GM06990 (cell line): ENCODE data around the gene ITPRIP.

ENCODE experiments used
- DNase-seq: peaks from one replicate; pipeline ENCODE4 v3.0.0-alpha.2; 2011; ENCODE audit not compliant: insufficient read length; ENCODE audit errors: extremely low read depth
- H3K27me3 ChIP-seq: replicated peaks from 2 replicates; pipeline ENCODE4 v1.6.0; 2011; ENCODE audit warnings: low read length; ENCODE audit not compliant: control insufficient read depth, insufficient read depth
- H3K36me3 ChIP-seq: 2 replicates; pipeline ENCODE4 v1.5.1; 2011; ENCODE audit warnings: low read length; ENCODE audit not compliant: control insufficient read depth, insufficient read depth
- H3K4me3 ChIP-seq: replicated peaks from 2 replicates; pipeline ENCODE4 v1.5.1; 2011; ENCODE audit warnings: low read depth, mild to moderate bottlenecking, control low read depth, low read length
- TF ChIP-seq, protein P1 (sequence below): IDR thresholded peaks from 2 replicates; pipeline ENCODE4 v1.5.1; 2011; ENCODE audit warnings: low read length, control low read depth, mild to moderate bottlenecking, inconsistent platforms; ENCODE audit not compliant: insufficient read depth, poor library complexity, severe bottlenecking

The ITPRIP gene

GRCh38 chr10:104318326-104318725 lies 19.9 kb downstream of the ITPRIP start:
- Histone ChIP-seq H3K36me3 (peaks cover 21% of the 10 kb centered on the region), H3K27me3 (no peaks in the 10 kb centered on the region), H3K4me3 (no peak overlapping the region)
- TF ChIP-seq, protein P1, sequence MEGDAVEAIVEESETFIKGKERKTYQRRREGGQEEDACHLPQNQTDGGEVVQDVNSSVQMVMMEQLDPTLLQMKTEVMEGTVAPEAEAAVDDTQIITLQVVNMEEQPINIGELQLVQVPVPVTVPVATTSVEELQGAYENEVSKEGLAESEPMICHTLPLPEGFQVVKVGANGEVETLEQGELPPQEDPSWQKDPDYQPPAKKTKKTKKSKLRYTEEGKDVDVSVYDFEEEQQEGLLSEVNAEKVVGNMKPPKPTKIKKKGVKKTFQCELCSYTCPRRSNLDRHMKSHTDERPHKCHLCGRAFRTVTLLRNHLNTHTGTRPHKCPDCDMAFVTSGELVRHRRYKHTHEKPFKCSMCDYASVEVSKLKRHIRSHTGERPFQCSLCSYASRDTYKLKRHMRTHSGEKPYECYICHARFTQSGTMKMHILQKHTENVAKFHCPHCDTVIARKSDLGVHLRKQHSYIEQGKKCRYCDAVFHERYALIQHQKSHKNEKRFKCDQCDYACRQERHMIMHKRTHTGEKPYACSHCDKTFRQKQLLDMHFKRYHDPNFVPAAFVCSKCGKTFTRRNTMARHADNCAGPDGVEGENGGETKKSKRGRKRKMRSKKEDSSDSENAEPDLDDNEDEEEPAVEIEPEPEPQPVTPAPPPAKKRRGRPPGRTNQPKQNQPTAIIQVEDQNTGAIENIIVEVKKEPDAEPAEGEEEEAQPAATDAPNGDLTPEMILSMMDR, result no peak
- no peak for DNase-seq

GRCh38 chr10:104317726-104318299 lies 20.5 kb downstream of the ITPRIP start:
- H3K36me3 ChIP-seq, result peaks cover 25% of the 10 kb centered on the region
- no peaks in the 10 kb centered on the region for H3K27me3 ChIP-seq
- TF ChIP-seq, protein P1, result no peak
- no peak for DNase-seq
- H3K4me3 ChIP-seq, result no peak overlapping the region

DNA sequence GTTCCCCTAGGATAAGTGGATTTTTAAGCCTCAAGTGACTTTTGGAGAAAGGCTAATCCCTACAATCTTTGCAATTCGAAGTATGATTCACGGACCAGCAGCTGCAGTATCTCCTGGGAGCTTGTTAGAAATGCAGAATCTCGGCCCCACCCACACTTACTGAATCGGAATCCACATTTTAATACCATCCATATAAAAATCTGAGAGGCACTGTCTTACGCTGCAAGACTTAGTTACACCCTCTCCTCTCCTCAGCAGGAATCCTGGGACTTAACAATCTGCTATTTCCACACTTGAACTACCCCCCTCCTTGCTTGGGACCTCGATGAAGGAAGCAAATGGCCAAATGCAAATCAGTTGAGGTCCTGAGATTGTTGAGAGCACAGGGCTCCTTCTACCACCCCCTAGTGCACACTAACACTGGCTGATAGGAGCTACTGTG lies 21.0 kb downstream of the ITPRIP start:
- no peak overlapping the region for H3K4me3 ChIP-seq
- peaks cover 29% of the 10 kb centered on the region for H3K36me3 ChIP-seq
- DNase-seq, result no peak
- TF ChIP-seq, protein P1, result peak; percentile 1
- H3K27me3 ChIP-seq, result no peaks in the 10 kb centered on the region

DNA sequence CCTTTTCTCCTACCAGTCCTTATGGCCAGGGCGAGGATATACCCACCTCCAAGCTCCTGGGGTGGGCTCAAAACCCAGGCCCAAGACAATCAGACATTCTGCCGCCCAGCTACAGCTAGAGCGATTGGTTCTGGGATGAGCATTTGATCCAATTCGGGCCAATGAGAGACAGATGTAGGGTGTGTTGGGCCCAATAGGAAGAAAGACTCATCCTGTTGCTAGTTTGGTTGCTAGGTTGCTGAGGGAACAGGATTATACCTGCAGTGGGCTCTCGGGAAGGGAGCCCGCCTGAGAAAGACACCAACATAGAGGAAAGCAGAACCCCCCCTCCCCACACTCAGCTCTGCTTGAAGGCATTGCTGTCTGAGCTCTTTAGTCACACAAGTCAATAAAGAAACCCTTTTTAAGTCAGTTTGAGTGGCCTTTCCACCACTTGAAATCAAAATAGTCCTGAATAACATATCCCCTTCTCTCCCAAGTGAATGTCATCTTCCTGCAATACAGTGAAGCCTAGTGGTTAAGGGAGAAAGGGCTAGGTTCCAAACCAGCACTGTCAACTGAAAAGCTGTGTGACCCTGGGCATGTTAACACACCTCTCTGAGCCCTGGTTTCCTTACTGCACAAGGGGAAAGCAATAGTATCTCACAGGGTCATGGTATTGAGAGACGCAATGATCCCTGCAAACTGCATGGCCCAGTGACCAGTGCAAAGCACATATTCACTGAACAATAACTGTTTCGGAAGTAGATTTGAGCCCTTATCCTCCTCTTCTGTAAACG lies 21.8 kb downstream of the ITPRIP start:
- H3K36me3 ChIP-seq, result peaks cover 29% of the 10 kb centered on the region
- H3K4me3 ChIP-seq, result no peak overlapping the region
- no peak for DNase-seq
- H3K27me3 ChIP-seq, result no peaks in the 10 kb centered on the region
- TF ChIP-seq, protein P1, result no peak

DNA sequence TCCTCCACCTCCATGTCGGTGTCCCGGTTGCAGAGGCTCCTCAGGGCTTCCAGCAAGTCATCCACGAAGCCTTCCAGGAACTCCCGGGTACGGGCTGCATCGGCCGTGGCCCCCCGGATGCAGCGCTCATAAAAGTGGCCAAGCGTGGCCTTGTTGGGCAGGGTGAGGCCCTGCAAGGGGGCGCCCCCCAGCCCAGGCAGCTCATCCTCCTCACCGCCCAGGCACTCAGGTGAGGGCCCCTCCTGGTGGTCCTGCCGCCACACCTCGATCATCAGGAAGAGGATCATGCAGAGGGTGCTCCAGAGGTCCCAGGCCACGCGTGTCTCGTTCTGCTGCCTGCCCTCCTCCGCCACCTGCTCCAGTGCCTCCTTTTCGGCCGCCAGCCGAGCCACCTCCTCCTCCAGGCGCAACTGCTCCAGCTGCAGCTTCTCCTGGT lies 22.8 kb downstream of the ITPRIP start:
- Histone ChIP-seq H3K27me3 (no peaks in the 10 kb centered on the region), H3K36me3 (peaks cover 30% of the 10 kb centered on the region), H3K4me3 (no peak overlapping the region)
- no peak for DNase-seq
- TF ChIP-seq, protein P1, result no peak
